ENCODE measurements around the gene HOXA3.

HOXA3 gene

DNA sequence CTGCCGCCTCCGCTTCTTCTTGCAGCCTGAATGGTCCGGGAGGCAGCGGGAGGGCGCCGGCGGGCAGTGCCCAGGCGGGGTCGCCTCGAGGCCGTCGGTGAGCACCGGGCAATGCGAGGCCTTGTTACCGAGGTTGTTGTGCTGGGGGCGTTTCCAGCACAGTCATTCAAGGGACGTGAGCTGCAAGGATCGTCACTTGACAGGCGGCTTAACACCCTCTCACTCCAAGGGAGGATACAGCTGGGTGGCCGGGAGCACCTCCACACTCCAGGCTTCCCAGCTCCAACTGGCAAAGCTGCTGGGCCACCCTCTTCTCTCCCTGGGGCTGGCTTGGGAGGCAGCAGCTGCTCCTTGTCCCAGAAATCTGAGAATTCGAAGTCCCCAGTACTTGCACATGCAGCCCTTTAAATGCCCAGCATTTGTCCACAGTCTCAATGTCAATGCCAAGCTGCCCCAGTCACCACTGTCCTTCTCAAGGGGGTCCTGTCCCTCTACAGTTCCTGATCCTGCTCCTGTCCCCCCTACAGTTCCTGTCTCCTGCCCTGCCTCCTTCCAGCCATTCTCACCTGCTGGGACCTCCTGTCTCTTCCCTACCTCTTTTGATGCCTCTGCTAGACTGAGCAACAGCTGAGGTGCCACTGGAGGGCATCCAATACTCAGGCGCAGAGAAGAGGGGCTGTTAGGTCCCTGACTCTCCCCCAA lies 37.1 kb upstream of the HOXA3 start:
- ATAC-seq = peak; percentile 5; the same call in 1 of the 3 replicates
- TF ChIP-seq ISL1 (CRISPR knock-in tag; IDR thresholded peaks at IDR 0.05) = no peak
- TF ChIP-seq PPARA (CRISPR knock-in tag; IDR thresholded peaks at IDR 0.05; ENCODE audit: borderline replicate concordance) = no peak
- no peak for TF ChIP-seq ZNF8 (CRISPR knock-in tag; IDR thresholded peaks at IDR 0.05)
- TF ChIP-seq, protein P1, sequence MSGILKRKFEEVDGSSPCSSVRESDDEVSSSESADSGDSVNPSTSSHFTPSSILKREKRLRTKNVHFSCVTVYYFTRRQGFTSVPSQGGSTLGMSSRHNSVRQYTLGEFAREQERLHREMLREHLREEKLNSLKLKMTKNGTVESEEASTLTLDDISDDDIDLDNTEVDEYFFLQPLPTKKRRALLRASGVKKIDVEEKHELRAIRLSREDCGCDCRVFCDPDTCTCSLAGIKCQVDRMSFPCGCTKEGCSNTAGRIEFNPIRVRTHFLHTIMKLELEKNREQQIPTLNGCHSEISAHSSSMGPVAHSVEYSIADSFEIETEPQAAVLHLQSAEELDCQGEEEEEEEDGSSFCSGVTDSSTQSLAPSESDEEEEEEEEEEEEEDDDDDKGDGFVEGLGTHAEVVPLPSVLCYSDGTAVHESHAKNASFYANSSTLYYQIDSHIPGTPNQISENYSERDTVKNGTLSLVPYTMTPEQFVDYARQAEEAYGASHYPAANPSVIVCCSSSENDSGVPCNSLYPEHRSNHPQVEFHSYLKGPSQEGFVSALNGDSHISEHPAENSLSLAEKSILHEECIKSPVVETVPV (CRISPR knock-in tag; IDR thresholded peaks at IDR 0.05) = no peak
- TF ChIP-seq, protein P2, sequence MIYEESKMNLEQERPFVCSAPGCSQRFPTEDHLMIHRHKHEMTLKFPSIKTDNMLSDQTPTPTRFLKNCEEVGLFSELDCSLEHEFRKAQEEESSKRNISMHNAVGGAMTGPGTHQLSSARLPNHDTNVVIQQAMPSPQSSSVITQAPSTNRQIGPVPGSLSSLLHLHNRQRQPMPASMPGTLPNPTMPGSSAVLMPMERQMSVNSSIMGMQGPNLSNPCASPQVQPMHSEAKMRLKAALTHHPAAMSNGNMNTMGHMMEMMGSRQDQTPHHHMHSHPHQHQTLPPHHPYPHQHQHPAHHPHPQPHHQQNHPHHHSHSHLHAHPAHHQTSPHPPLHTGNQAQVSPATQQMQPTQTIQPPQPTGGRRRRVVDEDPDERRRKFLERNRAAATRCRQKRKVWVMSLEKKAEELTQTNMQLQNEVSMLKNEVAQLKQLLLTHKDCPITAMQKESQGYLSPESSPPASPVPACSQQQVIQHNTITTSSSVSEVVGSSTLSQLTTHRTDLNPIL (CRISPR knock-in tag; IDR thresholded peaks at IDR 0.05; ENCODE audit: low read depth) = no peak
- TF ChIP-seq ZC3H10 (CRISPR knock-in tag; IDR thresholded peaks at IDR 0.05) = no peak
- no peak for TF ChIP-seq TCF4 (CRISPR knock-in tag; IDR thresholded peaks at IDR 0.05; ENCODE audit: borderline replicate concordance)
- TF ChIP-seq OSR1 (CRISPR knock-in tag; IDR thresholded peaks at IDR 0.05) = no peak
- TF ChIP-seq BACH2 (CRISPR knock-in tag; IDR thresholded peaks at IDR 0.05; ENCODE audit: borderline replicate concordance) = no peak
- TF ChIP-seq ZFP30 (CRISPR knock-in tag; IDR thresholded peaks at IDR 0.05) = no peak
- no peak for TF ChIP-seq CSDC2 (CRISPR knock-in tag; IDR thresholded peaks at IDR 0.05)
- TF ChIP-seq TOX (CRISPR knock-in tag; IDR thresholded peaks at IDR 0.05; ENCODE audit: borderline replicate concordance) = no peak
- TF ChIP-seq SNAI2 (CRISPR knock-in tag; IDR thresholded peaks at IDR 0.05) = no peak
- TF ChIP-seq, protein P3, sequence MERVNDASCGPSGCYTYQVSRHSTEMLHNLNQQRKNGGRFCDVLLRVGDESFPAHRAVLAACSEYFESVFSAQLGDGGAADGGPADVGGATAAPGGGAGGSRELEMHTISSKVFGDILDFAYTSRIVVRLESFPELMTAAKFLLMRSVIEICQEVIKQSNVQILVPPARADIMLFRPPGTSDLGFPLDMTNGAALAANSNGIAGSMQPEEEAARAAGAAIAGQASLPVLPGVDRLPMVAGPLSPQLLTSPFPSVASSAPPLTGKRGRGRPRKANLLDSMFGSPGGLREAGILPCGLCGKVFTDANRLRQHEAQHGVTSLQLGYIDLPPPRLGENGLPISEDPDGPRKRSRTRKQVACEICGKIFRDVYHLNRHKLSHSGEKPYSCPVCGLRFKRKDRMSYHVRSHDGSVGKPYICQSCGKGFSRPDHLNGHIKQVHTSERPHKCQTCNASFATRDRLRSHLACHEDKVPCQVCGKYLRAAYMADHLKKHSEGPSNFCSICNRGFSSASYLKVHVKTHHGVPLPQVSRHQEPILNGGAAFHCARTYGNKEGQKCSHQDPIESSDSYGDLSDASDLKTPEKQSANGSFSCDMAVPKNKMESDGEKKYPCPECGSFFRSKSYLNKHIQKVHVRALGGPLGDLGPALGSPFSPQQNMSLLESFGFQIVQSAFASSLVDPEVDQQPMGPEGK (CRISPR knock-in tag; IDR thresholded peaks at IDR 0.05; ENCODE audit: borderline replicate concordance) = no peak
- no peak for TF ChIP-seq ESRRG (CRISPR knock-in tag; IDR thresholded peaks at IDR 0.05)
- no peak for TF ChIP-seq RARB (CRISPR knock-in tag; IDR thresholded peaks at IDR 0.05)
- no peak for TF ChIP-seq ZNF565 (CRISPR knock-in tag; conservative IDR thresholded peaks at IDR 0.05; ENCODE audit: low read depth)
- TF ChIP-seq, protein P4, sequence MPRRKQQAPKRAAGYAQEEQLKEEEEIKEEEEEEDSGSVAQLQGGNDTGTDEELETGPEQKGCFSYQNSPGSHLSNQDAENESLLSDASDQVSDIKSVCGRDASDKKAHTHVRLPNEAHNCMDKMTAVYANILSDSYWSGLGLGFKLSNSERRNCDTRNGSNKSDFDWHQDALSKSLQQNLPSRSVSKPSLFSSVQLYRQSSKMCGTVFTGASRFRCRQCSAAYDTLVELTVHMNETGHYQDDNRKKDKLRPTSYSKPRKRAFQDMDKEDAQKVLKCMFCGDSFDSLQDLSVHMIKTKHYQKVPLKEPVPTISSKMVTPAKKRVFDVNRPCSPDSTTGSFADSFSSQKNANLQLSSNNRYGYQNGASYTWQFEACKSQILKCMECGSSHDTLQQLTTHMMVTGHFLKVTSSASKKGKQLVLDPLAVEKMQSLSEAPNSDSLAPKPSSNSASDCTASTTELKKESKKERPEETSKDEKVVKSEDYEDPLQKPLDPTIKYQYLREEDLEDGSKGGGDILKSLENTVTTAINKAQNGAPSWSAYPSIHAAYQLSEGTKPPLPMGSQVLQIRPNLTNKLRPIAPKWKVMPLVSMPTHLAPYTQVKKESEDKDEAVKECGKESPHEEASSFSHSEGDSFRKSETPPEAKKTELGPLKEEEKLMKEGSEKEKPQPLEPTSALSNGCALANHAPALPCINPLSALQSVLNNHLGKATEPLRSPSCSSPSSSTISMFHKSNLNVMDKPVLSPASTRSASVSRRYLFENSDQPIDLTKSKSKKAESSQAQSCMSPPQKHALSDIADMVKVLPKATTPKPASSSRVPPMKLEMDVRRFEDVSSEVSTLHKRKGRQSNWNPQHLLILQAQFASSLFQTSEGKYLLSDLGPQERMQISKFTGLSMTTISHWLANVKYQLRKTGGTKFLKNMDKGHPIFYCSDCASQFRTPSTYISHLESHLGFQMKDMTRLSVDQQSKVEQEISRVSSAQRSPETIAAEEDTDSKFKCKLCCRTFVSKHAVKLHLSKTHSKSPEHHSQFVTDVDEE (CRISPR knock-in tag; IDR thresholded peaks at IDR 0.05) = no peak
- no peak for TF ChIP-seq ZFP3 (CRISPR knock-in tag; IDR thresholded peaks at IDR 0.05)
- TF ChIP-seq ARNTL (CRISPR knock-in tag; IDR thresholded peaks at IDR 0.05; ENCODE audit: borderline replicate concordance, low read depth) = no peak

DNA sequence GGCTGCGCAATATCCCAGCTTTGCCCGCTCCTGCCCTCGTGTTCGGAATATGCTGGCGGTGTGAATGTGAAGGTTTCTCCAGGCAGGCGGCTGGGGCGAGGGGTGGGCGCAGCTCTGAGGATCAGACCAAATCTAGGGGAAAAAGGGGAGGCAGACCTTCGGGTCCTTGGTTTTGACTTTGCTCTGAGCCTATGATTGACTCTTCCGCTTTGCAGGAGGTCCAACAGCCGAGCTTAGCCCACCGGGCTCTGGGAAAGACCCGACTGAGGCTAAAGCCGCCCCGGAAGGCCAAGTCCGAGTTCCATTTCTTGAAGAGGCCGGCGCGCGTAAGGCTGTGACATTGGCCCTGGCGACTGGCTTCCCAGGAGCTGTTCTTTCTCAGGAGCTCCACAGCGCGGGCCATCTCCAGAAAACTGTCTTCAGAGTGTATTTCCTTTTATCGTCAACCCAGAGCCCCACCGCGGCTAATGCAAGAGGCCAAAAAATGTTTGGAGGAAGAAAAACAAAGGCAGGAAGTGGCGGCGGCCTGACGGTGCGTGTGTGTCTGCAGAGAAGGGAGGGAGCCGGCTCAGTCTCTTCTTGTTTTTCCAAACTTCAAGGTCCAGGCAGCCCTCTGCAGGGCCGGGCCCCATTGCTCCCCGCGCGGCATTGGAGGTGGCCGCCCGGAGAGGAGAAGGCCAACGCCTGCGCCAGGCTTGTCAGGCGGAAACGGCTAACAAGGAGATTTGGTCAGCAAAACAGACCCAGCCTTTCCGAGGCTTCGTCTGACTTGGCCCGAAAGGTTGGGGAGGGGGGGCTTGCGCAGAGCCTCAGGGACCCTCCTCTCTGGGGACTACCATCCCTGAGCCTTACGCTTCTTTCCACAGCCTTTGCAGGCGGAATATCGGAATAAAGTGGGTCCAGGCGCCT lies 36.3 kb upstream of the HOXA3 start:
- peak; percentile 2; the same call in 1 of the 3 replicates for ATAC-seq
- TF ChIP-seq, protein P5, sequence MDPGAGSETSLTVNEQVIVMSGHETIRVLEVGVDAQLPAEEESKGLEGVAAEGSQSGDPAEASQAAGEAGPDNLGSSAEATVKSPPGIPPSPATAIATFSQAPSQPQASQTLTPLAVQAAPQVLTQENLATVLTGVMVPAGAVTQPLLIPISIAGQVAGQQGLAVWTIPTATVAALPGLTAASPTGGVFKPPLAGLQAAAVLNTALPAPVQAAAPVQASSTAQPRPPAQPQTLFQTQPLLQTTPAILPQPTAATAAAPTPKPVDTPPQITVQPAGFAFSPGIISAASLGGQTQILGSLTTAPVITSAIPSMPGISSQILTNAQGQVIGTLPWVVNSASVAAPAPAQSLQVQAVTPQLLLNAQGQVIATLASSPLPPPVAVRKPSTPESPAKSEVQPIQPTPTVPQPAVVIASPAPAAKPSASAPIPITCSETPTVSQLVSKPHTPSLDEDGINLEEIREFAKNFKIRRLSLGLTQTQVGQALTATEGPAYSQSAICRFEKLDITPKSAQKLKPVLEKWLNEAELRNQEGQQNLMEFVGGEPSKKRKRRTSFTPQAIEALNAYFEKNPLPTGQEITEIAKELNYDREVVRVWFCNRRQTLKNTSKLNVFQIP (CRISPR knock-in tag; IDR thresholded peaks at IDR 0.05; ENCODE audit: borderline replicate concordance, low read depth) = no peak
- TF ChIP-seq GLIS3 (CRISPR knock-in tag; IDR thresholded peaks at IDR 0.05) = no peak
- TF ChIP-seq, protein P1 (CRISPR knock-in tag; IDR thresholded peaks at IDR 0.05) = no peak
- TF ChIP-seq ZNF70 (CRISPR knock-in tag; IDR thresholded peaks at IDR 0.05) = no peak
- no peak for TF ChIP-seq ARNTL (CRISPR knock-in tag; IDR thresholded peaks at IDR 0.05; ENCODE audit: borderline replicate concordance, low read depth)
- TF ChIP-seq OSR1 (CRISPR knock-in tag; IDR thresholded peaks at IDR 0.05) = no peak
- no peak for TF ChIP-seq PPARA (CRISPR knock-in tag; IDR thresholded peaks at IDR 0.05; ENCODE audit: borderline replicate concordance)
- no peak for TF ChIP-seq ZC3H10 (CRISPR knock-in tag; IDR thresholded peaks at IDR 0.05)
- no peak for TF ChIP-seq ZNF565 (CRISPR knock-in tag; conservative IDR thresholded peaks at IDR 0.05; ENCODE audit: low read depth)
- no peak for TF ChIP-seq ISL1 (CRISPR knock-in tag; IDR thresholded peaks at IDR 0.05)
- TF ChIP-seq TOX (CRISPR knock-in tag; IDR thresholded peaks at IDR 0.05; ENCODE audit: borderline replicate concordance) = no peak
- TF ChIP-seq RARB (CRISPR knock-in tag; IDR thresholded peaks at IDR 0.05) = no peak
- no peak for TF ChIP-seq TCF4 (CRISPR knock-in tag; IDR thresholded peaks at IDR 0.05; ENCODE audit: borderline replicate concordance)
- TF ChIP-seq ESRRG (CRISPR knock-in tag; IDR thresholded peaks at IDR 0.05) = no peak
- TF ChIP-seq, protein P2 (CRISPR knock-in tag; IDR thresholded peaks at IDR 0.05; ENCODE audit: low read depth) = no peak
